ENCODE measurements around the gene CLASP2.

GRCh38 chr3:33749546-33750210, 31.6 kb upstream of the CLASP2 start:
- TF ChIP-seq CTCF (IDR thresholded peaks at IDR 0.05) (no peak), POLR2A (IDR thresholded peaks at IDR 0.05) (no peak), EP300 (IDR thresholded peaks at IDR 0.05) (no peak)
